Mucosa of rectum (tissue), 2 donors: ENCODE measurements around the gene APOL3.

Experiments used
- H3K27ac ChIP-seq, 2 donors: one replicate each; pipeline ENCODE4 v1.7.0; 2013; ENCODE audit warnings: inconsistent platforms in 2 of 2, low read depth in 2 of 2, low read length in 2 of 2
- H3K27me3 ChIP-seq, 2 donors: one replicate each; pipeline ENCODE4 v1.7.0; 2013; ENCODE audit warnings: low read length in 2 of 2; ENCODE audit not compliant: control insufficient read depth in 2 of 2, insufficient read depth in 2 of 2
- H3K36me3 ChIP-seq, 2 donors: one replicate each; pipeline ENCODE4 v1.7.0; 2013; ENCODE audit warnings: low read length in 2 of 2; ENCODE audit not compliant: control insufficient read depth in 2 of 2, insufficient read depth in 2 of 2
- H3K4me1 ChIP-seq, 2 donors: one replicate each; pipeline ENCODE4 v1.7.0; 2013; ENCODE audit warnings: low read length in 2 of 2, mild to moderate bottlenecking in 1 of 2; ENCODE audit not compliant: control insufficient read depth in 2 of 2, insufficient read depth in 2 of 2
- H3K4me3 ChIP-seq, 2 donors: one replicate each; pipeline ENCODE4 v1.7.0; 2013; ENCODE audit warnings: low read length in 2 of 2
- H3K9ac ChIP-seq, 2 donors: one replicate each; pipeline ENCODE4 v1.7.0; 2013; ENCODE audit warnings: low read length in 2 of 2, low read depth in 1 of 2, mild to moderate bottlenecking in 1 of 2
- H3K9me3 ChIP-seq, 2 donors: one replicate each; pipeline ENCODE4 v1.7.0; 2013; ENCODE audit warnings: low read length in 2 of 2; ENCODE audit not compliant: control insufficient read depth in 2 of 2
- donor health status: healthy.
- donor health status: Normal muscosa, but diverticular disease.

The APOL3 gene

DNA sequence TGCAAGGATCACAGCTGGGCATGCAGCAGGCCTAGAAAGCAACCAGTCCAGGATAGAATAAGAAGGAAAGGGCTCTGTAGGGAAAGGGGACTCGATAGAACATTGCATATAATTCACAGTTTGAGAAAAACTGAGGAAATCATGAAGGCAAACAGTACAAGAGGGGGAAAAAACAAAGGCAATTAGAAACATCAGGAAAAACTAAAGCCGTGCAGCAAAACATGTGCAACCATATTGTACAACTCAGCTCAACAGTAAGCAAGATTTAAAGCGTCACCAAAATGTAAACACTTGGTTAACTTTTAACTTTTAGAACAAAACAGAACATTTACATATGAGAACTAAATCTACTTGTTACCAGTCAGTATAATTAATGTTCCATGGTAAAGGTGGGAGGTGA, 8.5 kb downstream of the APOL3 start:
- no peak overlapping the region for H3K9ac ChIP-seq
- H3K9me3 ChIP-seq, result no peaks in the 10 kb centered on the region
- H3K36me3 ChIP-seq, result peaks cover 3 to 6% of the 10 kb centered on the region in 2 donors
- H3K4me1 ChIP-seq, result peaks cover 13 to 20% of the 10 kb centered on the region in 2 donors
- no peak overlapping the region for H3K27ac ChIP-seq
- no peak overlapping the region for H3K4me3 ChIP-seq
- H3K27me3 ChIP-seq, result no peaks in the 10 kb centered on the region

GRCh38 chr22:36151006-36151595, 9.5 kb downstream of the APOL3 start:
- no peak overlapping the region for H3K9ac ChIP-seq
- no peak overlapping the region for H3K27ac ChIP-seq
- H3K4me3 ChIP-seq, result no peak overlapping the region
- no peaks in the 10 kb centered on the region for H3K9me3 ChIP-seq
- no peaks in the 10 kb centered on the region for H3K27me3 ChIP-seq
- peaks cover 3 to 6% of the 10 kb centered on the region in 2 donors for H3K36me3 ChIP-seq
- peaks cover 7 to 14% of the 10 kb centered on the region in 2 donors for H3K4me1 ChIP-seq

GRCh38 chr22:36149441-36149840, 11.1 kb downstream of the APOL3 start:
- Histone ChIP-seq H3K9ac (no peak overlapping the region), H3K4me3 (no peak overlapping the region), H3K27me3 (no peaks in the 10 kb centered on the region), H3K27ac (no peak overlapping the region), H3K36me3 (peaks cover 3 to 6% of the 10 kb centered on the region in 2 donors), H3K9me3 (no peaks in the 10 kb centered on the region), H3K4me1 (peaks cover 0 to under 1% of the 10 kb centered on the region in 2 donors)

- H3K27ac ChIP-seq, result no peak overlapping the region
- no peaks in the 10 kb centered on the region for H3K4me1 ChIP-seq
These were observed 12.1 kb downstream of the APOL3 start for GRCh38 chr22:36148411-36148810.

GRCh38 chr22:36147196-36147791, 13.3 kb downstream of the APOL3 start:
- Histone ChIP-seq H3K4me1 (no peaks in the 10 kb centered on the region), H3K27me3 (no peaks in the 10 kb centered on the region), H3K9me3 (no peaks in the 10 kb centered on the region), H3K27ac (no peak overlapping the region), H3K9ac (no peak overlapping the region), H3K36me3 (peaks cover 5 to 15% of the 10 kb centered on the region in 2 donors), H3K4me3 (no peak overlapping the region)

More at GRCh38 chr22:36148411-36148810, 12.1 kb downstream of the APOL3 start:
- peaks cover 5 to 9% of the 10 kb centered on the region in 2 donors for H3K36me3 ChIP-seq
- no peaks in the 10 kb centered on the region for H3K9me3 ChIP-seq
- no peak overlapping the region for H3K9ac ChIP-seq
- H3K4me3 ChIP-seq, result no peak overlapping the region
- no peaks in the 10 kb centered on the region for H3K27me3 ChIP-seq

DNA sequence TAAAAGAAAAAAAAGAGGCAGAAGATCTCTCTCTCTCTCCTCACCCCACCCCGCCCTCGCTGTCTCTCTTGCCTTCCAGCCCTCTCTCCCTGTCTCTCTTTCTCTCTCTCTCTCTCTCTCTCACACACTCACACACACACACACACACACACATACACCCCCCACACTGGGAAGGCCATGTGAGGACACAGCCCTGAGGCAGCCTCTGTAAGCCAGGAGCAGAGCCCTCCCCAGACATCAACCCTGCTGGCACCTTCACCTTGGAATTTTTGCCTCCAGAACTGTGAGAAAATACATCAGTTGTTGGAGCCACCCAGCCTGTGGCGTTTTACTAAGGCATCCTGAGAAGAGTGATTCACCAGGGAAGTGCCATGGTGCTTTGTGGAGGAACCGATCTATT, 14.7 kb downstream of the APOL3 start:
- no peaks in the 10 kb centered on the region for H3K9me3 ChIP-seq
- no peaks in the 10 kb centered on the region for H3K4me1 ChIP-seq
- H3K36me3 ChIP-seq, result peaks cover 10 to 26% of the 10 kb centered on the region in 2 donors
- H3K27ac ChIP-seq, result no peak overlapping the region
- no peak overlapping the region for H3K9ac ChIP-seq
- H3K4me3 ChIP-seq, result no peak overlapping the region
- H3K27me3 ChIP-seq, result no peaks in the 10 kb centered on the region

DNA sequence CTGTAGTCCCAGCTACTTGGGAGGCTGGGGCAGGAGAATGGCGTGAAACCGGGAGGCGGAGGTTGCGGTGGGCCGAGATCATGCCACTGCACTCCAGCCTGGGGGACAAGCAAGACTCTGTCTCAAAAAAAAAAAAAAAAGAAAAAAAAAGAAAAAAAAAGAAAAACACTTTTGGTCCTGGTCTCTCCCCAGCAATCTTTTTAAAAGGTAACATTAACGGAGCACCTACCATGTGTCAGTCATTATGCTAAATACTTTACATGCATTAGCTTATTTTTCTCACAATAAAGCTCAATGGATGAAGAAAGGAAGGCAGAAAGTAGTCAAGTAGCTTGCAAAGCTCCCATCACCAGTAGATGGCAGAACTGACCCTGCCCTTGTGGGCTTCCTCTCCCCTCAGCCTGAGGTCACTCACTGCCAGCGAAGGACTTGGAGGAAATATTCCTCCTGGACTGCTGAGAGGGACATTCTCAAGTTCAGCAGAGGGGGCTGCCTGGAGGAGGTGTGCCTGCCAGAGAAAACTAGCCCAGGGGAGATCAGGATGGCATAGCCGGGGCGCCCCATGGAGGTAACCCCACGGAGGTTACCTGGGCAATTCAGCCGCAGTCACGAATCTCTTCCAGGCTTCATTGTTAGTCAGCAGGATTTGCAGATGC, 15.5 kb downstream of the APOL3 start:
- Histone ChIP-seq H3K36me3 (peaks cover 10 to 26% of the 10 kb centered on the region in 2 donors), H3K9ac (no peak overlapping the region), H3K27ac (no peak overlapping the region), H3K27me3 (no peaks in the 10 kb centered on the region), H3K4me1 (no peaks in the 10 kb centered on the region), H3K9me3 (no peaks in the 10 kb centered on the region), H3K4me3 (no peak overlapping the region)

DNA sequence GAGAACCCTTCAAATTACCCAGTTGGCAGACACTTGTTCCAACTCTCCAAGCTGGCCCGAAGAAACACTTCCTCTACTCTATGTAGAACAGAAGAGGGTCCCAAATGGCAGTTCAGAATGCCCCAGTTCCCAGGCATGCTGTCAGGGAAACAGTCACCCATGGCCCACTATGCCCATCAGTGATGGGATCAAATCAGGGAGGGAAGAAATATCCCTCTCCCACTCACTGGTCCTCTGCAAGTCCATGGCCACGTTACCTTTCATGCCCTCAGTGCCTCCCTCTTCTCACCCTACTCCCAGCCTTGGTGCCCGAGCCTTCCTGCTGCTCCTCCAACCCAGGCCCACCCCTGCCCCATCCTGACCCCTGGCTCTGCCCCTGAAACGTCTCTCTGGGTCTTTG, 16.6 kb downstream of the APOL3 start:
- Histone ChIP-seq H3K9me3 (no peaks in the 10 kb centered on the region), H3K36me3 (peaks cover 8 to 26% of the 10 kb centered on the region in 2 donors), H3K27ac (no peak overlapping the region), H3K27me3 (no peaks in the 10 kb centered on the region), H3K9ac (no peak overlapping the region), H3K4me3 (no peak overlapping the region), H3K4me1 (no peaks in the 10 kb centered on the region)

- Histone ChIP-seq H3K4me3 (no peak overlapping the region), H3K9ac (no peak overlapping the region), H3K27me3 (no peaks in the 10 kb centered on the region), H3K36me3 (peaks cover 8 to 19% of the 10 kb centered on the region in 2 donors), H3K27ac (no peak overlapping the region), H3K9me3 (no peaks in the 10 kb centered on the region), H3K4me1 (no peaks in the 10 kb centered on the region)
These were observed 17.3 kb downstream of the APOL3 start for GRCh38 chr22:36143066-36143815.

DNA sequence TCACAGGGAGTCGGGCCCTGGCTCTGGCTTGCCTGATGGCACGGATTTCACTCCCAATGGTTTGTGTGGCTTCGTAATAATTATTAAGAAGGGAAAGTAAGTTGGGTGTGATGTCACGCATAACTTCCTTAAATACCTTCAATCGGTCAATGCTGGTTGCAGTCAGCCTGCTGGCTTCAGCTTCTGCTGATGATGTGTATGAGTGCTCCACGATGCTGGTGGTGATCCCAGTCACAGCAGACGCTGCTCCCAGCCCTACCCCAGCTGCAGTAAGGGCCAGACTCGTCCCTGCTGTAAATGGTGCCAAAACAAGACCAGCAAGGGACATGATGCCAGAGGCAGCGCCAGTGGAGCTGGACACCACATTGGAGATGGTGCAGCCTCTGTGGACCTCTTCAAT, 19.1 kb downstream of the APOL3 start:
- no peaks in the 10 kb centered on the region for H3K9me3 ChIP-seq
- H3K27ac ChIP-seq, result no peak overlapping the region
- H3K4me1 ChIP-seq, result no peaks in the 10 kb centered on the region
- no peak overlapping the region for H3K9ac ChIP-seq
- no peaks in the 10 kb centered on the region for H3K27me3 ChIP-seq
- H3K36me3 ChIP-seq, result peaks cover 8 to 19% of the 10 kb centered on the region in 2 donors
- H3K4me3 ChIP-seq, result no peak overlapping the region
